Keratinocyte (primary cell): ENCODE measurements around the gene PHLDA3. TPM values are rescaled to one million over a fixed set of nuclear protein-coding genes. Genes with fewer than 3 reads are reported as not detected.

ENCODE experiments used
- DNase-seq: peaks from one replicate; pipeline ENCODE4 v3.0.0-alpha.2; 2011; ENCODE audit warnings: low read depth, missing footprints, low spot score
- FAIRE-seq: peaks from 2 replicates; lab custom pipeline; 2011; peaks lifted over from hg19 to GRCh38; lab: Jason Lieb, UNC
- H2AFZ ChIP-seq: 2 replicates; pipeline ENCODE4 v1.6.0; 2012; ENCODE audit warnings: low read length, control low read depth, inconsistent platforms; ENCODE audit not compliant: control insufficient read depth
- H3K27ac ChIP-seq: 2 replicates; pipeline ENCODE4 v1.5.1; 2011; ENCODE audit warnings: low read length; ENCODE audit not compliant: control insufficient read depth, insufficient read depth
- H3K27me3 ChIP-seq: 3 replicates; pipeline ENCODE4 v1.6.0; 2011; ENCODE audit warnings: low read length; ENCODE audit not compliant: control insufficient read depth, insufficient read depth; ENCODE audit errors: extremely low read depth
- H3K36me3 ChIP-seq, 2 experiments: 2 replicates in 1 of 2; 3 replicates in 1 of 2; pipeline ENCODE4 v1.5.1; 2011; ENCODE audit warnings: low read length in 2 of 2, mild to moderate bottlenecking in 1 of 2; ENCODE audit not compliant: control insufficient read depth in 2 of 2, insufficient read depth in 2 of 2; ENCODE audit errors: extremely low read depth in 1 of 2
- H3K4me1 ChIP-seq: 3 replicates; pipeline ENCODE4 v1.5.1; 2011; ENCODE audit warnings: low read length; ENCODE audit not compliant: control insufficient read depth, insufficient read depth; ENCODE audit errors: extremely low read depth
- H3K4me2 ChIP-seq: 3 replicates; pipeline ENCODE4 v1.6.0; 2011; ENCODE audit warnings: low read depth, low read length; ENCODE audit not compliant: control insufficient read depth, insufficient read depth; ENCODE audit errors: extremely low read depth
- H3K4me3 ChIP-seq, 3 experiments: fragments of 200-600 bp in 1 of 3; sonication (generic) in 1 of 3; 2 replicates in 2 of 3; 3 replicates in 1 of 3; pipeline ENCODE4 v1.5.1; 2011 to 2016; ENCODE audit warnings: low read length in 3 of 3, mild to moderate bottlenecking in 3 of 3, control low read depth in 2 of 3, inconsistent platforms in 1 of 3, low read depth in 1 of 3, mixed read lengths in 1 of 3, mixed run types in 1 of 3, moderate library complexity in 1 of 3; ENCODE audit not compliant: control insufficient read depth in 2 of 3, insufficient read depth in 2 of 3; ENCODE audit errors: extremely low read depth in 1 of 3
- H3K79me2 ChIP-seq: 2 replicates; pipeline ENCODE4 v1.6.0; 2012; ENCODE audit warnings: low read length; ENCODE audit not compliant: control insufficient read depth, insufficient read depth
- H3K9ac ChIP-seq: 3 replicates; pipeline ENCODE4 v1.6.0; 2011; ENCODE audit warnings: low read length; ENCODE audit not compliant: control insufficient read depth, insufficient read depth; ENCODE audit errors: extremely low read depth
- H3K9me1 ChIP-seq: 3 replicates; pipeline ENCODE4 v1.6.0; 2011; ENCODE audit warnings: low read length; ENCODE audit not compliant: control insufficient read depth, insufficient read depth; ENCODE audit errors: extremely low read depth
- H3K9me3 ChIP-seq: 2 replicates; pipeline ENCODE4 v1.5.1; 2012; ENCODE audit warnings: low read depth, low read length; ENCODE audit not compliant: control insufficient read depth
- H4K20me1 ChIP-seq: 3 replicates; pipeline ENCODE4 v1.6.0; 2011; ENCODE audit warnings: low read length; ENCODE audit not compliant: control insufficient read depth, insufficient read depth; ENCODE audit errors: extremely low read depth
- CTCF ChIP-seq, 3 experiments: IDR thresholded peaks in 1 of 3; conservative IDR thresholded peaks in 1 of 3; optimal IDR thresholded peaks in 1 of 3; 2 replicates in 2 of 3; 3 replicates in 1 of 3; pipeline versions ENCODE3 to v1.5.1; 2011; ENCODE audit warnings: low read length in 3 of 3, mild to moderate bottlenecking in 3 of 3, moderate library complexity in 2 of 3, control low read depth in 1 of 3, inconsistent platforms in 1 of 3; ENCODE audit not compliant: insufficient read depth in 2 of 3; ENCODE audit errors: extremely low read depth in 1 of 3
- EZH2 ChIP-seq: IDR thresholded peaks from one replicate; pipeline ENCODE4 v1.6.1; 2012; ENCODE audit warnings: inconsistent platforms, mild to moderate bottlenecking, low read length, moderate library complexity
- dilution Hi-C: fragments of 300-500 bp; cut with MboI; formaldehyde crosslinking; loops from one replicate; pipeline ENCODE4 v1.7.0; 2020; ENCODE audit warnings: low sequenced_read_pairs; ENCODE audit not compliant: extremely low pct_ligation_motif_present
- polyA plus RNA-seq, 5 experiments: library from polyadenylated mRNA; depleted of rRNA in 3 of 5; stranded (reverse) in 3 of 5; stranded (forward) in 1 of 5; unstranded in 1 of 5; fragments of >200 nt; gene quantifications; 1 replicate in 1 of 5; 2 replicates in 3 of 5; 3 replicates in 1 of 5; pipeline versions ENCODE4 v1.2.1 to v1.2.3, GENCODE V29; 2011 to 2012; ENCODE audit warnings: missing spikeins in 2 of 5, low read depth in 1 of 5, low replicate concordance in 1 of 5

The PHLDA3 gene
- polyA plus RNA-seq, 1 donor (not counting 4 experiments of a cell fraction or from before 2014, with no cell fraction given): 48.2 TPM

- Histone ChIP-seq H3K4me2 (no peak overlapping the region), H3K27ac (no peak overlapping the region), H3K9me1 (peaks cover 5% of the 10 kb centered on the region), H3K9ac (no peak overlapping the region), H3K36me3 (peaks cover 9 to 41% of the 10 kb centered on the region in 2 experiments), H2AFZ (no peak overlapping the region), H3K79me2 (peaks cover 75% of the 10 kb centered on the region), H3K4me3 (no peak overlapping the region), H3K4me1 (peaks cover 38% of the 10 kb centered on the region), H4K20me1 (peaks cover 16% of the 10 kb centered on the region), H3K9me3 (no peaks in the 10 kb centered on the region), H3K27me3 (no peaks in the 10 kb centered on the region)
- FAIRE-seq (no peak), DNase-seq (no peak)
- TF ChIP-seq CTCF (optimal IDR thresholded peaks at IDR 0.05 in 1 of 3, IDR thresholded peaks at IDR 0.05 in 1 of 3, conservative IDR thresholded peaks at IDR 0.05 in 1 of 3; ENCODE audit: extremely low read depth in 1 of 3, insufficient read depth in 2 of 3, low read length in 3 of 3) (no peak), EZH2 (no peak)
- dilution Hi-C loops: no loop called here
Observed at GRCh38 chr1:201499795-201500669, 31.0 kb upstream of the PHLDA3 start.

DNA sequence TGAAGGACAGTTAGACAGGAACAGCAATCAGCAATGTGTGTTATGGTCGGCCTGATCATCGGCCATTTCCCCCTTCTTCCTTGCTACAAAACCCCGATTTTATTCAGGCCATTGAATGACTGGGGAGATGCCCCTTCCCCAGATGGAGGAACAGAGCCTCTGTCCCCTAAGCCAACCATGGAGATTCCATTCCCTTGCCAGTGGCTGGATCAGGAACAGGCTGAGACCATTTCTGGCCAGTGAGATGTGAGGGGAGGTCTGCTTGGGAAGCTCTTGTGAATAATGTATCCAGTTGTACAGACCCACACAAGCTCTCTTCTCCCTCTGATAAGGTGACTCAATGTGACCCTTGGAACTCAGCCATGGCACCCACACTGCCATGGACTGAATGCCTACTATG lies 30.2 kb upstream of the PHLDA3 start:
- TF ChIP-seq EZH2 (no peak), CTCF (optimal IDR thresholded peaks at IDR 0.05 in 1 of 3, IDR thresholded peaks at IDR 0.05 in 1 of 3, conservative IDR thresholded peaks at IDR 0.05 in 1 of 3; ENCODE audit: extremely low read depth in 1 of 3, insufficient read depth in 2 of 3, low read length in 3 of 3) (no peak)
- Histone ChIP-seq H2AFZ (no peak overlapping the region), H3K9me3 (no peaks in the 10 kb centered on the region), H3K4me3 (no peak overlapping the region), H3K27me3 (no peaks in the 10 kb centered on the region), H3K9me1 (peaks cover 3% of the 10 kb centered on the region), H3K4me1 (peaks cover 33% of the 10 kb centered on the region), H4K20me1 (peaks cover 16% of the 10 kb centered on the region), H3K4me2 (no peak overlapping the region), H3K27ac (no peak overlapping the region), H3K9ac (no peak overlapping the region), H3K79me2 (peaks cover 67% of the 10 kb centered on the region), H3K36me3 (peaks cover 15 to 49% of the 10 kb centered on the region in 2 experiments)
- dilution Hi-C loops: no loop called here
- no peak for DNase-seq
- FAIRE-seq: no peak
